WTC11 (cell line): ENCODE results near the gene FRRS1. TPM values are rescaled to one million over a fixed set of nuclear protein-coding genes. Genes with fewer than 3 reads are reported as not detected.

Source experiments
- ATAC-seq: fragments of 200-7000 bp; cut with Tn5 transposase; 2 replicates; pipeline ENCODE4 v1.10.0; 2021; ENCODE audit warnings: mild to moderate bottlenecking, moderate library complexity
- CTCF ChIA-PET: fragments of 300-600 bp; sonication (Branson Sonifier 250); formaldehyde crosslinking; loops from one replicate; lab custom pipeline; 2021; ENCODE audit warnings: antibody characterized with exemption; lab: Charles Lee
- POLR2A ChIA-PET: fragments of 350-600 bp; sonication (Branson Sonifier 250); formaldehyde crosslinking; loops from one replicate; lab custom pipeline; 2021; ENCODE audit warnings: antibody characterized with exemption; lab: Charles Lee
- DNase-seq: peaks from one replicate; pipeline ENCODE4 v3.0.0; 2021; ENCODE audit warnings: low spot score
- H3K27ac Mint-ChIP-seq: 2 replicates; pipeline ENCODE4 v1.8.0; 2021; ENCODE audit warnings: mixed read lengths
- H3K27me3 Mint-ChIP-seq: 2 replicates; pipeline ENCODE4 v1.8.0; 2021; ENCODE audit warnings: low read depth, mild to moderate bottlenecking, moderate library complexity, mixed read lengths
- H3K36me3 Mint-ChIP-seq: 2 replicates; pipeline ENCODE4 v1.8.0; 2021; ENCODE audit warnings: mixed read lengths
- H3K4me1 Mint-ChIP-seq: 2 replicates; pipeline ENCODE4 v1.8.0; 2022; ENCODE audit warnings: mixed read lengths
- H3K4me3 Mint-ChIP-seq: 2 replicates; pipeline ENCODE4 v1.8.0; 2021; ENCODE audit warnings: mild to moderate bottlenecking, moderate library complexity, mixed read lengths
- H3K9me3 Mint-ChIP-seq: 2 replicates; pipeline ENCODE4 v1.8.0; 2021; ENCODE audit warnings: mixed read lengths
- ESRRA ChIP-seq: sonication (generic); formaldehyde crosslinking; IDR thresholded peaks from 2 replicates; pipeline ENCODE4 v1.8.1; 2022; ENCODE audit warnings: mild to moderate bottlenecking, missing genetic modification reagents, borderline replicate concordance
- FOXP1 ChIP-seq: sonication (generic); formaldehyde crosslinking; IDR thresholded peaks from 2 replicates; pipeline ENCODE4 v1.8.0; 2022; ENCODE audit warnings: missing genetic modification reagents, mild to moderate bottlenecking, moderate library complexity, borderline replicate concordance
- GTF2I ChIP-seq: fragments of 250-450 bp; sonication (Bioruptor Pico); conservative IDR thresholded peaks from 2 replicates; pipeline ENCODE4 v1.4.0; 2021; ENCODE audit warnings: mild to moderate bottlenecking
- HMGA2 ChIP-seq: fragments of 250-450 bp; sonication (Bioruptor Pico); IDR thresholded peaks from 2 replicates; pipeline ENCODE4 v1.4.0; 2021; ENCODE audit warnings: mild to moderate bottlenecking, moderate library complexity
- NFATC4 ChIP-seq: fragments of 250-450 bp; sonication (Bioruptor Pico); IDR thresholded peaks from 2 replicates; pipeline ENCODE4 v1.9.0; 2021; ENCODE audit warnings: mild to moderate bottlenecking
- NR2C2 ChIP-seq: sonication (generic); formaldehyde crosslinking; IDR thresholded peaks from 2 replicates; pipeline ENCODE4 v1.8.0; 2022; ENCODE audit warnings: mild to moderate bottlenecking, missing genetic modification reagents
- NR3C1 ChIP-seq: sonication (generic); formaldehyde crosslinking; conservative IDR thresholded peaks from 2 replicates; pipeline ENCODE4 v1.8.1; 2023; ENCODE audit warnings: low read depth, mild to moderate bottlenecking, missing genetic modification reagents
- PRRX2 ChIP-seq: fragments of 250-450 bp; sonication (Bioruptor Pico); IDR thresholded peaks from 2 replicates; pipeline ENCODE4 v1.8.0; 2021; ENCODE audit warnings: mild to moderate bottlenecking
- SMAD4 ChIP-seq: sonication (generic); formaldehyde crosslinking; IDR thresholded peaks from 2 replicates; pipeline ENCODE4 v1.8.0; 2022; ENCODE audit warnings: mild to moderate bottlenecking, missing genetic modification reagents
- SOX15 ChIP-seq: fragments of 250-450 bp; sonication (Bioruptor Pico); IDR thresholded peaks from 2 replicates; pipeline ENCODE4 v1.9.0; 2021; ENCODE audit warnings: mild to moderate bottlenecking
- TP53 ChIP-seq: sonication (generic); formaldehyde crosslinking; IDR thresholded peaks from 2 replicates; pipeline ENCODE4 v1.8.1; 2023; ENCODE audit warnings: mild to moderate bottlenecking, missing genetic modification reagents
- ZNF138 ChIP-seq: sonication (generic); formaldehyde crosslinking; conservative IDR thresholded peaks from 2 replicates; pipeline ENCODE4 v1.8.1; 2022; ENCODE audit warnings: mild to moderate bottlenecking, moderate library complexity, missing genetic modification reagents
- ZNF317 ChIP-seq: sonication (generic); formaldehyde crosslinking; IDR thresholded peaks from 2 replicates; pipeline ENCODE4 v1.8.1; 2023; ENCODE audit warnings: low read depth, mild to moderate bottlenecking, moderate library complexity, missing genetic modification reagents, borderline replicate concordance
- total RNA-seq: library from RNA; stranded (reverse); gene quantifications from 3 replicates; pipeline ENCODE4 v1.2.3, GENCODE V29; 2021
- TF ChIP-seq, protein P1 (sequence below): sonication (generic); formaldehyde crosslinking; IDR thresholded peaks from 2 replicates; pipeline ENCODE4 v1.8.0; 2022; ENCODE audit warnings: mild to moderate bottlenecking, missing genetic modification reagents
- TF ChIP-seq, protein P2 (sequence below): fragments of 200-600 bp; IDR thresholded peaks from 2 replicates; pipeline ENCODE4 v1.8.0; 2022; ENCODE audit warnings: antibody characterized with exemption
- TF ChIP-seq, protein P3 (sequence below): sonication (generic); formaldehyde crosslinking; IDR thresholded peaks from 2 replicates; pipeline ENCODE4 v1.8.1; 2023; ENCODE audit warnings: mild to moderate bottlenecking, missing genetic modification reagents
- TF ChIP-seq, protein P4 (sequence below): sonication (generic); formaldehyde crosslinking; IDR thresholded peaks from 2 replicates; pipeline ENCODE4 v1.8.0; 2023; ENCODE audit warnings: mild to moderate bottlenecking, missing genetic modification reagents
- TF ChIP-seq, protein P5 (sequence below): sonication (generic); formaldehyde crosslinking; IDR thresholded peaks from 2 replicates; pipeline ENCODE4 v1.8.0; 2022; ENCODE audit warnings: missing genetic modification reagents
- TF ChIP-seq, protein P6 (sequence below): sonication (generic); formaldehyde crosslinking; IDR thresholded peaks from 2 replicates; pipeline ENCODE4 v1.8.1; 2023; ENCODE audit warnings: mild to moderate bottlenecking, missing genetic modification reagents

FRRS1 gene
- total RNA-seq, 1 experiment from 2014 or later: 6.2 TPM

DNA sequence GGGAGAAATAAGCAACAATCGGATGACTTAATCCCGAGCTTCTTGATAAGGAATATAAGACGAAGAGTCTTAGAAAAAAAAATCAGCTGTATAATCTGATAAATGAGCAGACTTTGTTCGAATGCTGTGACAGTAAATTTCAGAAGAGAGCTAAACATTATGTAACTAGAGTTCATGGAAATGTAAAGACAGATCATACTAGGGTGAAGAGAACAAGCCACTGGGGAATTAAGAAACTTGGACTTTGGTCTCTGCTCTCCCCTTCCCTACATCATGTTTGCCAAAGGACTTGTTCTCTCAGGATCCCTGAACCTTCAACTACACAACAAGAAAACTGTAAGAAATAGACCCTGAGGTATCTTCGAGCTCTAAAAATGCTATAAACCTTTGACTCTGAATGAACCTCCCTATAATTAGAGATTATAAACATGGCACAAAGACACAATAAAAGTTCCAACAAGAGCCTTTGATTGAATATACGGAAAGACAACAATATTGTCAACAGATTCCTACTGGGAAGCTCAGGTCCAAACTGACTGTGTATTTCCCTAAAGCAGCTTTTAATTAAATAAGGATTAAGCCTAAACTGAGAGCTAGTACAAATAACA lies 27.5 kb downstream of the FRRS1 start:
- Mint-ChIP-seq H3K36me3 (peaks cover 3% of the 10 kb centered on the region; the same call in 1 of the 2 replicates), H3K27me3 (no peaks in the 10 kb centered on the region), H3K4me1 (peaks cover 6% of the 10 kb centered on the region; the same call in 1 of the 2 replicates)
- ATAC-seq: no peak
- POLR2A ChIA-PET: no interaction called here
- TF ChIP-seq PRRX2 (CRISPR knock-in tag) (no peak), ESRRA (CRISPR knock-in tag) (no peak), TP53 (CRISPR knock-in tag) (no peak), SOX15 (CRISPR knock-in tag) (no peak), SMAD4 (no peak), NFATC4 (no peak), GTF2I (CRISPR knock-in tag) (no peak), ZNF138 (CRISPR knock-in tag) (no peak), NR3C1 (CRISPR knock-in tag) (no peak), ZNF317 (CRISPR knock-in tag) (no peak), FOXP1 (CRISPR knock-in tag) (no peak), HMGA2 (CRISPR knock-in tag) (no peak), NR2C2 (CRISPR knock-in tag) (no peak)
- TF ChIP-seq, protein P1, sequence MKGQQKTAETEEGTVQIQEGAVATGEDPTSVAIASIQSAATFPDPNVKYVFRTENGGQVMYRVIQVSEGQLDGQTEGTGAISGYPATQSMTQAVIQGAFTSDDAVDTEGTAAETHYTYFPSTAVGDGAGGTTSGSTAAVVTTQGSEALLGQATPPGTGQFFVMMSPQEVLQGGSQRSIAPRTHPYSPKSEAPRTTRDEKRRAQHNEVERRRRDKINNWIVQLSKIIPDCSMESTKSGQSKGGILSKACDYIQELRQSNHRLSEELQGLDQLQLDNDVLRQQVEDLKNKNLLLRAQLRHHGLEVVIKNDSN (CRISPR knock-in tag): no peak
- TF ChIP-seq, protein P2, sequence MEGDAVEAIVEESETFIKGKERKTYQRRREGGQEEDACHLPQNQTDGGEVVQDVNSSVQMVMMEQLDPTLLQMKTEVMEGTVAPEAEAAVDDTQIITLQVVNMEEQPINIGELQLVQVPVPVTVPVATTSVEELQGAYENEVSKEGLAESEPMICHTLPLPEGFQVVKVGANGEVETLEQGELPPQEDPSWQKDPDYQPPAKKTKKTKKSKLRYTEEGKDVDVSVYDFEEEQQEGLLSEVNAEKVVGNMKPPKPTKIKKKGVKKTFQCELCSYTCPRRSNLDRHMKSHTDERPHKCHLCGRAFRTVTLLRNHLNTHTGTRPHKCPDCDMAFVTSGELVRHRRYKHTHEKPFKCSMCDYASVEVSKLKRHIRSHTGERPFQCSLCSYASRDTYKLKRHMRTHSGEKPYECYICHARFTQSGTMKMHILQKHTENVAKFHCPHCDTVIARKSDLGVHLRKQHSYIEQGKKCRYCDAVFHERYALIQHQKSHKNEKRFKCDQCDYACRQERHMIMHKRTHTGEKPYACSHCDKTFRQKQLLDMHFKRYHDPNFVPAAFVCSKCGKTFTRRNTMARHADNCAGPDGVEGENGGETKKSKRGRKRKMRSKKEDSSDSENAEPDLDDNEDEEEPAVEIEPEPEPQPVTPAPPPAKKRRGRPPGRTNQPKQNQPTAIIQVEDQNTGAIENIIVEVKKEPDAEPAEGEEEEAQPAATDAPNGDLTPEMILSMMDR: no peak
- TF ChIP-seq, protein P3, sequence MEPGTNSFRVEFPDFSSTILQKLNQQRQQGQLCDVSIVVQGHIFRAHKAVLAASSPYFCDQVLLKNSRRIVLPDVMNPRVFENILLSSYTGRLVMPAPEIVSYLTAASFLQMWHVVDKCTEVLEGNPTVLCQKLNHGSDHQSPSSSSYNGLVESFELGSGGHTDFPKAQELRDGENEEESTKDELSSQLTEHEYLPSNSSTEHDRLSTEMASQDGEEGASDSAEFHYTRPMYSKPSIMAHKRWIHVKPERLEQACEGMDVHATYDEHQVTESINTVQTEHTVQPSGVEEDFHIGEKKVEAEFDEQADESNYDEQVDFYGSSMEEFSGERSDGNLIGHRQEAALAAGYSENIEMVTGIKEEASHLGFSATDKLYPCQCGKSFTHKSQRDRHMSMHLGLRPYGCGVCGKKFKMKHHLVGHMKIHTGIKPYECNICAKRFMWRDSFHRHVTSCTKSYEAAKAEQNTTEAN (CRISPR knock-in tag): no peak
- TF ChIP-seq, protein P4, sequence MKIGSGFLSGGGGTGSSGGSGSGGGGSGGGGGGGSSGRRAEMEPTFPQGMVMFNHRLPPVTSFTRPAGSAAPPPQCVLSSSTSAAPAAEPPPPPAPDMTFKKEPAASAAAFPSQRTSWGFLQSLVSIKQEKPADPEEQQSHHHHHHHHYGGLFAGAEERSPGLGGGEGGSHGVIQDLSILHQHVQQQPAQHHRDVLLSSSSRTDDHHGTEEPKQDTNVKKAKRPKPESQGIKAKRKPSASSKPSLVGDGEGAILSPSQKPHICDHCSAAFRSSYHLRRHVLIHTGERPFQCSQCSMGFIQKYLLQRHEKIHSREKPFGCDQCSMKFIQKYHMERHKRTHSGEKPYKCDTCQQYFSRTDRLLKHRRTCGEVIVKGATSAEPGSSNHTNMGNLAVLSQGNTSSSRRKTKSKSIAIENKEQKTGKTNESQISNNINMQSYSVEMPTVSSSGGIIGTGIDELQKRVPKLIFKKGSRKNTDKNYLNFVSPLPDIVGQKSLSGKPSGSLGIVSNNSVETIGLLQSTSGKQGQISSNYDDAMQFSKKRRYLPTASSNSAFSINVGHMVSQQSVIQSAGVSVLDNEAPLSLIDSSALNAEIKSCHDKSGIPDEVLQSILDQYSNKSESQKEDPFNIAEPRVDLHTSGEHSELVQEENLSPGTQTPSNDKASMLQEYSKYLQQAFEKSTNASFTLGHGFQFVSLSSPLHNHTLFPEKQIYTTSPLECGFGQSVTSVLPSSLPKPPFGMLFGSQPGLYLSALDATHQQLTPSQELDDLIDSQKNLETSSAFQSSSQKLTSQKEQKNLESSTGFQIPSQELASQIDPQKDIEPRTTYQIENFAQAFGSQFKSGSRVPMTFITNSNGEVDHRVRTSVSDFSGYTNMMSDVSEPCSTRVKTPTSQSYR (CRISPR knock-in tag): no peak
- TF ChIP-seq, protein P5, sequence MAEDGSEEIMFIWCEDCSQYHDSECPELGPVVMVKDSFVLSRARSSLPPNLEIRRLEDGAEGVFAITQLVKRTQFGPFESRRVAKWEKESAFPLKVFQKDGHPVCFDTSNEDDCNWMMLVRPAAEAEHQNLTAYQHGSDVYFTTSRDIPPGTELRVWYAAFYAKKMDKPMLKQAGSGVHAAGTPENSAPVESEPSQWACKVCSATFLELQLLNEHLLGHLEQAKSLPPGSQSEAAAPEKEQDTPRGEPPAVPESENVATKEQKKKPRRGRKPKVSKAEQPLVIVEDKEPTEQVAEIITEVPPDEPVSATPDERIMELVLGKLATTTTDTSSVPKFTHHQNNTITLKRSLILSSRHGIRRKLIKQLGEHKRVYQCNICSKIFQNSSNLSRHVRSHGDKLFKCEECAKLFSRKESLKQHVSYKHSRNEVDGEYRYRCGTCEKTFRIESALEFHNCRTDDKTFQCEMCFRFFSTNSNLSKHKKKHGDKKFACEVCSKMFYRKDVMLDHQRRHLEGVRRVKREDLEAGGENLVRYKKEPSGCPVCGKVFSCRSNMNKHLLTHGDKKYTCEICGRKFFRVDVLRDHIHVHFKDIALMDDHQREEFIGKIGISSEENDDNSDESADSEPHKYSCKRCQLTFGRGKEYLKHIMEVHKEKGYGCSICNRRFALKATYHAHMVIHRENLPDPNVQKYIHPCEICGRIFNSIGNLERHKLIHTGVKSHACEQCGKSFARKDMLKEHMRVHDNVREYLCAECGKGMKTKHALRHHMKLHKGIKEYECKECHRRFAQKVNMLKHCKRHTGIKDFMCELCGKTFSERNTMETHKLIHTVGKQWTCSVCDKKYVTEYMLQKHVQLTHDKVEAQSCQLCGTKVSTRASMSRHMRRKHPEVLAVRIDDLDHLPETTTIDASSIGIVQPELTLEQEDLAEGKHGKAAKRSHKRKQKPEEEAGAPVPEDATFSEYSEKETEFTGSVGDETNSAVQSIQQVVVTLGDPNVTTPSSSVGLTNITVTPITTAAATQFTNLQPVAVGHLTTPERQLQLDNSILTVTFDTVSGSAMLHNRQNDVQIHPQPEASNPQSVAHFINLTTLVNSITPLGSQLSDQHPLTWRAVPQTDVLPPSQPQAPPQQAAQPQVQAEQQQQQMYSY (CRISPR knock-in tag): no peak
- TF ChIP-seq, protein P6, sequence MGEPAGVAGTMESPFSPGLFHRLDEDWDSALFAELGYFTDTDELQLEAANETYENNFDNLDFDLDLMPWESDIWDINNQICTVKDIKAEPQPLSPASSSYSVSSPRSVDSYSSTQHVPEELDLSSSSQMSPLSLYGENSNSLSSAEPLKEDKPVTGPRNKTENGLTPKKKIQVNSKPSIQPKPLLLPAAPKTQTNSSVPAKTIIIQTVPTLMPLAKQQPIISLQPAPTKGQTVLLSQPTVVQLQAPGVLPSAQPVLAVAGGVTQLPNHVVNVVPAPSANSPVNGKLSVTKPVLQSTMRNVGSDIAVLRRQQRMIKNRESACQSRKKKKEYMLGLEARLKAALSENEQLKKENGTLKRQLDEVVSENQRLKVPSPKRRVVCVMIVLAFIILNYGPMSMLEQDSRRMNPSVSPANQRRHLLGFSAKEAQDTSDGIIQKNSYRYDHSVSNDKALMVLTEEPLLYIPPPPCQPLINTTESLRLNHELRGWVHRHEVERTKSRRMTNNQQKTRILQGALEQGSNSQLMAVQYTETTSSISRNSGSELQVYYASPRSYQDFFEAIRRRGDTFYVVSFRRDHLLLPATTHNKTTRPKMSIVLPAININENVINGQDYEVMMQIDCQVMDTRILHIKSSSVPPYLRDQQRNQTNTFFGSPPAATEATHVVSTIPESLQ (CRISPR knock-in tag): no peak
- TF ChIP-seq, all 79 proteins: peak for 0
- Mint-ChIP-seq H3K9me3 (no peaks in the 10 kb centered on the region), H3K4me3 (no peak overlapping the region), H3K27ac (no peak overlapping the region)
- CTCF ChIA-PET: no interaction called here
- no peak for DNase-seq
